Heart right ventricle (tissue), 16 donors: ENCODE measurements around the gene SSH3. TPM values are rescaled to one million over a fixed set of nuclear protein-coding genes. Genes with fewer than 3 reads are reported as not detected.
A peak's percentile ranks its signal among the peaks of the same experiment; 100 is the strongest.

Source experiments
- ATAC-seq, 8 donors: fragments of 200-7000 bp; cut with Tn5 transposase; one replicate each; pipeline ENCODE4 v1.9.1; 2020; ENCODE audit warnings: mild to moderate bottlenecking in 8 of 8, moderate library complexity in 8 of 8, moderate number of reproducible peaks in 1 of 8
- DNase-seq, 2 donors: peaks; one replicate each; pipeline ENCODE4 v3.0.0-alpha.2; 2020
- H3K27ac ChIP-seq, 10 donors: fragments of 200-600 bp; sonication (generic) in 2 of 10; one replicate each; pipeline versions ENCODE4 v1.5.0 to v1.8.0; 2020 to 2022; ENCODE audit warnings: mild to moderate bottlenecking in 3 of 10
- H3K27me3 ChIP-seq, 7 donors: fragments of 200-600 bp; one replicate each; pipeline ENCODE4 v1.8.0; 2021 to 2022; ENCODE audit warnings: mild to moderate bottlenecking in 2 of 7
- H3K36me3 ChIP-seq, 9 donors: fragments of 200-600 bp; sonication (generic) in 1 of 9; one replicate each; pipeline versions ENCODE4 v1.5.0 to v1.8.0; 2020 to 2022; ENCODE audit warnings: mild to moderate bottlenecking in 2 of 9
- H3K4me1 ChIP-seq, 9 donors: fragments of 200-600 bp; sonication (generic) in 1 of 9; one replicate each; pipeline versions ENCODE4 v1.5.0 to v1.8.0; 2020 to 2022; ENCODE audit warnings: mild to moderate bottlenecking in 4 of 9
- H3K4me3 ChIP-seq, 10 donors: fragments of 200-600 bp; sonication (generic) in 2 of 10; one replicate each; pipeline versions ENCODE4 v1.5.0 to v1.8.0; 2020 to 2022; ENCODE audit warnings: mild to moderate bottlenecking in 7 of 10, moderate library complexity in 2 of 10
- H3K9me3 ChIP-seq, 11 donors: fragments of 200-600 bp in 10 of 11; sonication (generic) in 2 of 11; one replicate each; pipeline versions ENCODE4 v1.5.0 to v1.8.0; 2013 to 2022; ENCODE audit warnings: mild to moderate bottlenecking in 2 of 11, control low read depth in 1 of 11, moderate library complexity in 1 of 11
- CTCF ChIP-seq, 9 donors: fragments of 200-600 bp; sonication (generic) in 2 of 9; IDR thresholded peaks; one replicate each; pipeline versions ENCODE4 v1.5.0 to v1.8.0; 2021 to 2022; ENCODE audit warnings: antibody characterized with exemption in 9 of 9, mild to moderate bottlenecking in 5 of 9, moderate library complexity in 1 of 9
- WGBS, 2 donors: extraction: QIAGEN DNeasy Blood & Tissue Kit; methylation state at CpG; one replicate each; pipeline ENCODE4 v1.1.7; 2013; ENCODE audit warnings: inconsistent platforms in 1 of 2; 5-methylcytosine and 5-hydroxymethylcytosine counted together
- intact Hi-C, 10 donors: fragments of 100-400 bp; cut with DNase I; formaldehyde crosslinking; loops; one replicate each; pipeline versions ENCODE4 v1.11.1 to v1.14.2; 2022
- polyA plus RNA-seq, 2 donors: library from polyadenylated mRNA; stranded (reverse); fragments of 200-250 nt; gene quantifications; one replicate each; pipeline ENCODE4 v1.2.3, GENCODE V29; 2013
- total RNA-seq, 10 donors: library from RNA; stranded (reverse); fragmentation: NEBNext Ultra II Directional in 3 of 10; extraction: Animal tissue kit (Norgen Biotek cat#: 25700) in 3 of 10; gene quantifications; one replicate each; pipeline versions ENCODE4 v1.2.1 to v1.2.4, GENCODE V29; 2021 to 2023
- donor health status: Arrhythmogenic right ventricular cardiomyopathy.
- donor health status: ischemic (EF 13 %, LVEDD 7.1; RV severe dilation, severe dysfunction).
- donor health status: healthy with polysubstance abuse.
- donor health status: DM: no; HTN: yes; CAD: no.
- donor health status: DM: no; HTN: no; CAD: no.
- donor health status: ischemic (EF 25% LVEDD 6.9; RV normal size, moderate dysfunction).
- donor health status: ischemic (EF 25% LVEDD 5.7; RV mildly dilated, moderate dysfunction).
- donor health status: healthy.
- donor health status: DM: yes; HTN: yes; CAD: no.
- donor health status: Ischemic cardiomyopathy.
- donor health status: ischemic (EF 35%, LVEDD 5.7; RV mildly dilated, moderate dysfunction).
- donor health status: nonischemic (EF 11% LVEDD 7.7; RV severe dilation, severe dysfunction).
- donor health status: DM: yes; HTN: yes; CAD: no.
- donor health status: PGD.
- donor health status: ischemic (EF 29% LVEDD 5.4; RV normal size, mild dysfunction).
- donor health status: nonischemic (EF 23%, LVEDD 6.1; RV moderate dilation, normal function).

The SSH3 gene
- total and polyA plus RNA-seq, 12 donors = 7.8 to 21.2 (median 15.3) TPM

- TF ChIP-seq CTCF (IDR thresholded peaks at IDR 0.05) = no peak
- Histone ChIP-seq H3K9me3 (no peaks in the 10 kb centered on the region), H3K27ac (peak overlapping the region in 7 of 10 donors; percentile 46 to 98 (median 91)), H3K4me1 (peaks cover 27 to 98% (median 49%) of the 10 kb centered on the region in 9 donors), H3K36me3 (peaks cover 19 to 84% (median 54%) of the 10 kb centered on the region in 9 donors), H3K27me3 (no peaks in the 10 kb centered on the region), H3K4me3 (no peak overlapping the region)
- DNase-seq (peak in 1 of 2 donors; percentile 10), ATAC-seq (no peak)
- 81 to 84% methylated on average over 17 of the region's 17 CpGs for WGBS, 2 donors
- intact Hi-C loops = no loop called here
Observed at GRCh38 chr11:67279589-67280340, 23.6 kb upstream of the SSH3 start.

GRCh38 chr11:67280341-67280787, 23.0 kb upstream of the SSH3 start:
- intact Hi-C loops = no loop called here
- no peak for ATAC-seq
- H3K9me3 ChIP-seq = no peaks in the 10 kb centered on the region
- H3K36me3 ChIP-seq = peaks cover 23 to 84% (median 60%) of the 10 kb centered on the region in 9 donors
- DNase-seq = no peak
- no peak for TF ChIP-seq CTCF (IDR thresholded peaks at IDR 0.05)
- H3K4me3 ChIP-seq = no peak overlapping the region
- peaks cover 21 to 98% (median 43%) of the 10 kb centered on the region in 9 donors for H3K4me1 ChIP-seq
- WGBS, 2 donors = 67 to 72% methylated on average over 13 of the region's 13 CpGs
- no peaks in the 10 kb centered on the region for H3K27me3 ChIP-seq
- peak overlapping the region in 6 of 10 donors; percentile 39 to 98 (median 76) for H3K27ac ChIP-seq

- H3K4me3 ChIP-seq = no peak overlapping the region
- peak in 1 of 2 donors; percentile 16 for DNase-seq
- 94 to 95% methylated on average over 31 of the region's 31 CpGs for WGBS, 2 donors
- H3K4me1 ChIP-seq = peaks cover 15 to 98% (median 37%) of the 10 kb centered on the region in 9 donors
- intact Hi-C loops = no loop called here
- H3K27ac ChIP-seq = peak overlapping the region in 5 of 10 donors; percentile 39 to 98 (median 64)
- no peaks in the 10 kb centered on the region for H3K9me3 ChIP-seq
- ATAC-seq = no peak
- TF ChIP-seq CTCF (IDR thresholded peaks at IDR 0.05) = no peak
- H3K36me3 ChIP-seq = peaks cover 27 to 84% (median 66%) of the 10 kb centered on the region in 9 donors
- H3K27me3 ChIP-seq = no peaks in the 10 kb centered on the region
Observed at GRCh38 chr11:67280788-67281551, 22.4 kb upstream of the SSH3 start.

- DNase-seq (no peak), ATAC-seq (no peak)
- H3K36me3 ChIP-seq = peaks cover 27 to 90% (median 68%) of the 10 kb centered on the region in 9 donors
- H3K4me1 ChIP-seq = peaks cover 12 to 98% (median 34%) of the 10 kb centered on the region in 9 donors
- no peaks in the 10 kb centered on the region for H3K9me3 ChIP-seq
- H3K4me3 ChIP-seq = no peak overlapping the region
- no peak for TF ChIP-seq CTCF (IDR thresholded peaks at IDR 0.05)
- peak overlapping the region in 3 of 10 donors; percentile 15 to 98 (median 36) for H3K27ac ChIP-seq
- H3K27me3 ChIP-seq = no peaks in the 10 kb centered on the region
- intact Hi-C loops = no loop called here
- 92 to 93% methylated on average over 26 to 27 of the region's 27 CpGs for WGBS, 2 donors
Observed at GRCh38 chr11:67281552-67282150, 21.7 kb upstream of the SSH3 start.
